GM18502 (cell line): Measurements from ENCODE around the gene TIRAP.

Source experiments
- ATAC-seq: cut with Tn5 transposase; IDR thresholded peaks from one replicate; pipeline ENCODE4 v1.9.1; 2021; ENCODE audit warnings: mild to moderate bottlenecking; ENCODE audit not compliant: unreplicated experiment, poor library complexity

The TIRAP gene

DNA sequence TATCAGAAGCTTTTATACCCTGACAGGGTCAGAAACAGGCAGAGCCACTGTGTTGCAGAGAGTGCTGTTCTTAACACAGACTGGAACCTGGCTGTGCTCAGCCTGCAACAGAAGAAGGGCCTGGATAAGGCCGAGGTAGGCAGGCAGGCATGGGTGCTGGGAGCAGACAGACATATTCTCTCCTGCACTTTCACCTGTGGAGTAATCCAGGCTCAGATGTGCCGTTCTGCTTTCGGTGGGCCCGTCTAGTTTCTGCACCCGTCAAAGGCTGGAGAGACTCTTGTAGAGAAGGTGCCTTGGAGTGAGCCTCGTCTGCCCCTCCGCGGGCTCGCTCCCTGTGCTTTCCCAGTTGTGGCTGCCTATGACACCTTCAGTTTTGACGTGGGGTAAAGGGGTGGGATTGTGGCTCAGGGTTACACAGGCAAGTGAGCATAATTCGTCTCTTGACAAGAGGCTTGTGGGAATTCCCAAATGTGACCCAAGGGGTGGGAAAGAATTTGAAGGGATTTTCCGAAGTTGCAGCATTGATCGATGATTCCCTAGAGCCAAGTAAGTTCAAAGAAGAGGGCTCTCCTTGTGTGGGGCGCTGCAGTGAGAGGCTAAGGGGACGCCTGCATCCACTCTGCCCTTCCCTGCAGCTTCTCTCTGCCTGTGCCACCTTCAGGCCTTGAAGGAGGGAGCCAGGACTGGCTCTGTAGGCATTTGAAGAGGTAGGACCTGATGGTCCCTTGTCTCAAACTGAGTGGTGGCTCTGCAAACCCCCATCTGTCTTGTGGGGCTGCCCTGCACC is 56.4 kb downstream of the TIRAP start:
- ATAC-seq, result no peak

DNA sequence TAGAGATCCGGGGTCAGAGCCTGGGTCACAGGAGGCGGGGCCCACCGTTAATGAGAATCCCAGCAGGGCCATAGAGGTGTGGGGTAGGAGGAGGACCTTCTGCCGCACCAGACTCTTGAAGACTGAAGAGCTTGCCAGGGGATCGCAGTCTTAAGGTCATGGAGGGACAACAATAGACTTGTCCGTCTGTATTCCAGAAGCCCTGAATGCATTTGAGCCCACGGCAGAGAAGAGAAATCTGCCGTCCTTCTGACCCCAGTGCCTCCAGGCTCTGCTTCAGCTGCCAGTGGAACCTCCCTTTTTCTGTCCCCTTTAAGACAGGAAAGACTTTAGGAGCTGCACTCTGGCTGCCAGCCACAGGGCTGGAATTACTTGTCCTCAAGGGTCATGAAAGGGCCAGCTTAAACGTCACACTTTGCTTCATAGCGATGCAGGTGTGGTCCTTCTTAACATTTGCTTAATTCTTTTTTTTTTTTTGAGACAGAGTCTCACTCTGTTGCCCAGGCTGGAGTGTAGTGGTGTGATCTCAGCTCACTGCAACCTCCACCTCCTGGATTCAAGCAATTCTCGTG is 57.1 kb downstream of the TIRAP start:
- ATAC-seq, result no peak

DNA sequence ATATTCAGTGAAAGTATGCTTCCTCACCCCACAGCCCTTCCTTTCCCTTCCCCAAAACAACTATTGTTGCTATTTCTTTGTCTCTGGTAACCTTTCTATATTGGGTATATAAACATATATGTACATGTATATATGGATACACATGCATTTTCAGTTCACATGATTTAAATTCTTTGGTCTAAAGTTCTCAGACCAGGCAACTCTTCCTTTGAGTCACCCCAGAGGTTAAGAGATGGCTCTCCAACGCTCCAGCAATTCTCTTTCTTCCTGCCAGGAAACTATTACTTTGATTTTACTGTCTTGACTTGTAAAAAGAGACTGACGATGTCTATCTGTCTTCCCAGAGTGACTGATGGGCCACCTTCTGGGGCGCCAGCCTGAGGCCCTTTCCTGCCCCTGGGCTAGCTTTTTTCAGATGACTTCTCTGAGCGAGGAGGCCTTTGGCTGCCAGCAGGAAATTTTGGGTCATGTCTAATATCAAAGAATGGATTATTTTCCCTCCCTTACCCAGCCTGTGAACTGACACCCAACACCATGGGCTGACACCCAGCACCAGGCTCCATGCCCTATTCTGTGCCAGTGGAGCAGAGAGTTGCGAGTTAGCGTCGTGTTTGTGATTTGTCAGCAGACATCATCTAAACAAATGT is 58.2 kb downstream of the TIRAP start:
- peak; percentile 50 for ATAC-seq

DNA sequence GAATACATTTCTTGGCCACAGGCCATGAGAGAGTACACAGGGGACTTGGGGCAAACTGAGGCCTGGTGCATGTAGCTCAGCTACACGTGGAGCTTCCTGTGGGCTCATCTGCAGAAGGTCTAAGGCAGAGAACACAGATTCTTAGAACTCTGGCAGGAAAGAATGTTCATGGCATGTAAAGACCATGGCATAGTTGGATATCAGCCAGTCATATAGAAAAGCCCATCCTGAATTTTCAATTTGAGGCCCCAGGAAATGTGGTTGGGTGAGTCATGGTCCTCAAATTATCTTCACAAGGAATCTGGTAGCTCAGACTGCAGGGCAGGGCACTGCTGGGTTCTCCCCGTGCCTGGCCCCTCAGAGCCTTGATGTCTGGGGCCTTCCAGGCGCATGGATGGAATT is 58.9 kb downstream of the TIRAP start:
- ATAC-seq, result no peak

DNA sequence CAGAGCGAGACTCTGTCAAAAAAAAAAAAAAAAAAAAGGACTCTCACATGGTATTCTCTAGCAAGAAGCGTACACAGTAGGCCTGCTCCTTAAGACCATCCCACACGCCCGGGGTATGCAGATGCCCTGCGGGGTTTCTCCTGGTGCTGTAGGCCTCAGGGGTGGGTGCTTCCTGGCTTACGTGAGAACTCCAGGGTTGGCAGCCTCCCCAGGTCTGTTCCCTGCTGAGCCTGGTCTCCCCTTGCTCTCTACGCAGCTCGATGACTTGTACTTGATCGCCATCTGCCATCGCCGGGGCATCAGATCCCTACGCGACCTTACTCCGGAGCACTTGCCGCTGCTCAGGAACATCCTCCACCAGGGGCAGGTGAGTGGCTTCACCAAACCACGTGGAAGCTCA is 60.2 kb downstream of the TIRAP start:
- no peak for ATAC-seq
